NCI-H345 (cell line): ENCODE results near the gene FBXO17.

Experiments
- DNase-seq: peaks from one replicate; lab custom pipeline; 2025; lab: John Stamatoyannopoulos, UW

Gene FBXO17

GRCh38 chr19:38891771-38892170 lies 83.8 kb downstream of the FBXO17 start:
- no peak for DNase-seq
